ENCODE data around the gene PSMF1. TPM values are rescaled to one million over a fixed set of nuclear protein-coding genes. Genes with fewer than 3 reads are reported as not detected.

PSMF1 gene
- total and polyA plus RNA-seq, 2 donors (not counting 1 experiment from before 2014, with no cell fraction given) = 26.4 to 141 TPM

GRCh38 chr20:1174787-1175186, 56.4 kb downstream of the PSMF1 start:
- H3K4me3 ChIP-seq (replicated peaks in 1 of 4; ENCODE audit: control extremely low read depth in 1 of 4, insufficient read depth in 1 of 4, low read depth in 3 of 4, low read length in 4 of 4) = no peak overlapping the region
- TF ChIP-seq, protein P1, sequence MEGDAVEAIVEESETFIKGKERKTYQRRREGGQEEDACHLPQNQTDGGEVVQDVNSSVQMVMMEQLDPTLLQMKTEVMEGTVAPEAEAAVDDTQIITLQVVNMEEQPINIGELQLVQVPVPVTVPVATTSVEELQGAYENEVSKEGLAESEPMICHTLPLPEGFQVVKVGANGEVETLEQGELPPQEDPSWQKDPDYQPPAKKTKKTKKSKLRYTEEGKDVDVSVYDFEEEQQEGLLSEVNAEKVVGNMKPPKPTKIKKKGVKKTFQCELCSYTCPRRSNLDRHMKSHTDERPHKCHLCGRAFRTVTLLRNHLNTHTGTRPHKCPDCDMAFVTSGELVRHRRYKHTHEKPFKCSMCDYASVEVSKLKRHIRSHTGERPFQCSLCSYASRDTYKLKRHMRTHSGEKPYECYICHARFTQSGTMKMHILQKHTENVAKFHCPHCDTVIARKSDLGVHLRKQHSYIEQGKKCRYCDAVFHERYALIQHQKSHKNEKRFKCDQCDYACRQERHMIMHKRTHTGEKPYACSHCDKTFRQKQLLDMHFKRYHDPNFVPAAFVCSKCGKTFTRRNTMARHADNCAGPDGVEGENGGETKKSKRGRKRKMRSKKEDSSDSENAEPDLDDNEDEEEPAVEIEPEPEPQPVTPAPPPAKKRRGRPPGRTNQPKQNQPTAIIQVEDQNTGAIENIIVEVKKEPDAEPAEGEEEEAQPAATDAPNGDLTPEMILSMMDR (conservative IDR thresholded peaks at IDR 0.05 in 1 of 2, IDR thresholded peaks at IDR 0.05 in 1 of 2; ENCODE audit: low read depth in 1 of 2, low read length in 2 of 2) = no peak
- TF ChIP-seq EZH2 (IDR thresholded peaks at IDR 0.05; ENCODE audit: low read length, missing control alignments) = no peak

DNA sequence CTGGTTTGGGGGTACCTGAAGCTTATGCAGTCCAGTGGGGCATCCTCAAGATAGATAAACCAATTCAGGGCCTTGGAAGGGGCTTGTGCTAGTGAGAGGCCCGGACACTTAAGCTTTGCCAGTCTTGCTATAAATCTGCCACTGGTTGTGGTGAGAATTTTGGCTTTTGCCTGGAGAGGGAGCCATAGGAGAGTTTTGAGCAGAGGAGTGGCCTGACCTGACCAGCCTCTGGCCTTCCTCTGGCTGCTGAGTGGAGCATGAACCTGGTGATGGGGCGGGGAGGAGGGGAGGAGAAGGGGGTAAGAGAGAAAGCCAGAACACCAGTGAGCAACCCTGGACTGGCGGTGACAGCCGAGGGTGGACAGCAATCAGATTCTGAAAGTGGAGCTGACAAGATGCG, 59.3 kb downstream of the PSMF1 start:
- H3K79me2 ChIP-seq (ENCODE audit: control insufficient read depth, insufficient read depth, low read length) = no peaks in the 10 kb centered on the region
- no peaks in the 10 kb centered on the region for H3K9me3 ChIP-seq (ENCODE audit: control insufficient read depth, insufficient read depth, low read depth, low read length)
- H3K27me3 ChIP-seq (ENCODE audit: control insufficient read depth, insufficient read depth, low read length) = peaks cover 7% of the 10 kb centered on the region
- no peaks in the 10 kb centered on the region for H3K36me3 ChIP-seq (ENCODE audit: control insufficient read depth, insufficient read depth, low read length)
- no peak for TF ChIP-seq EZH2 (IDR thresholded peaks at IDR 0.05; ENCODE audit: low read length, missing control alignments)
- TF ChIP-seq, protein P1 (conservative IDR thresholded peaks at IDR 0.05 in 1 of 2, IDR thresholded peaks at IDR 0.05 in 1 of 2; ENCODE audit: low read depth in 1 of 2, low read length in 2 of 2) = no peak
- H3K4me3 ChIP-seq (replicated peaks in 1 of 4; ENCODE audit: control extremely low read depth in 1 of 4, insufficient read depth in 1 of 4, low read depth in 3 of 4, low read length in 4 of 4) = no peak overlapping the region
- H3K9ac ChIP-seq (ENCODE audit: insufficient read depth, low read length) = no peak overlapping the region
- DNase-seq (ENCODE audit: low read depth in 2 of 2) = no peak
- H3K4me1 ChIP-seq (ENCODE audit: control insufficient read depth, extremely low read depth, insufficient read depth, low read length) = no peaks in the 10 kb centered on the region
- no peak overlapping the region for H3K27ac ChIP-seq (ENCODE audit: insufficient read depth, low read length)
- H2AFZ ChIP-seq (ENCODE audit: low read length) = no peak overlapping the region
- no peaks in the 10 kb centered on the region for H4K20me1 ChIP-seq (ENCODE audit: control insufficient read depth, extremely low read depth, insufficient read depth, low read length)
- H3K4me2 ChIP-seq (ENCODE audit: extremely low read depth, insufficient read depth, low read length) = no peak overlapping the region

More at GRCh38 chr20:1174787-1175186, 56.4 kb downstream of the PSMF1 start:
- Histone ChIP-seq H3K27ac (ENCODE audit: insufficient read depth, low read length) (no peak overlapping the region), H3K36me3 (ENCODE audit: control insufficient read depth, insufficient read depth, low read length) (peaks cover 2% of the 10 kb centered on the region), H4K20me1 (ENCODE audit: control insufficient read depth, extremely low read depth, insufficient read depth, low read length) (no peaks in the 10 kb centered on the region), H3K79me2 (ENCODE audit: control insufficient read depth, insufficient read depth, low read length) (no peaks in the 10 kb centered on the region), H3K9me3 (ENCODE audit: control insufficient read depth, insufficient read depth, low read depth, low read length) (no peaks in the 10 kb centered on the region), H2AFZ (ENCODE audit: low read length) (no peak overlapping the region), H3K4me2 (ENCODE audit: extremely low read depth, insufficient read depth, low read length) (no peak overlapping the region), H3K9ac (ENCODE audit: insufficient read depth, low read length) (no peak overlapping the region), H3K27me3 (ENCODE audit: control insufficient read depth, insufficient read depth, low read length) (no peaks in the 10 kb centered on the region), H3K4me1 (ENCODE audit: control insufficient read depth, extremely low read depth, insufficient read depth, low read length) (no peaks in the 10 kb centered on the region)
- no peak for DNase-seq (ENCODE audit: low read depth in 2 of 2)

- no peak for DNase-seq (ENCODE audit: low read depth in 2 of 2)
- Histone ChIP-seq H3K9ac (ENCODE audit: insufficient read depth, low read length) (no peak overlapping the region), H3K4me3 (replicated peaks in 1 of 4; ENCODE audit: control extremely low read depth in 1 of 4, insufficient read depth in 1 of 4, low read depth in 3 of 4, low read length in 4 of 4) (no peak overlapping the region), H3K4me1 (ENCODE audit: control insufficient read depth, extremely low read depth, insufficient read depth, low read length) (no peaks in the 10 kb centered on the region), H3K27me3 (ENCODE audit: control insufficient read depth, insufficient read depth, low read length) (peaks cover 10% of the 10 kb centered on the region), H2AFZ (ENCODE audit: low read length) (no peak overlapping the region), H3K27ac (ENCODE audit: insufficient read depth, low read length) (no peak overlapping the region), H3K4me2 (ENCODE audit: extremely low read depth, insufficient read depth, low read length) (no peak overlapping the region), H3K36me3 (ENCODE audit: control insufficient read depth, insufficient read depth, low read length) (no peaks in the 10 kb centered on the region), H3K9me3 (ENCODE audit: control insufficient read depth, insufficient read depth, low read depth, low read length) (no peaks in the 10 kb centered on the region), H3K79me2 (ENCODE audit: control insufficient read depth, insufficient read depth, low read length) (no peaks in the 10 kb centered on the region), H4K20me1 (ENCODE audit: control insufficient read depth, extremely low read depth, insufficient read depth, low read length) (no peaks in the 10 kb centered on the region)
- TF ChIP-seq, protein P1 (conservative IDR thresholded peaks at IDR 0.05 in 1 of 2, IDR thresholded peaks at IDR 0.05 in 1 of 2; ENCODE audit: low read depth in 1 of 2, low read length in 2 of 2) = no peak
- no peak for TF ChIP-seq EZH2 (IDR thresholded peaks at IDR 0.05; ENCODE audit: low read length, missing control alignments)
These were observed 59.7 kb downstream of the PSMF1 start for GRCh38 chr20:1178103-1178502.

Data from fibroblast of lung (primary cell).